Immature natural killer cell (primary cell): ENCODE measurements around the gene SPSB3. TPM values are rescaled to one million over a fixed set of nuclear protein-coding genes. Genes with fewer than 3 reads are reported as not detected.

Experiments used
- DNase-seq, 3 donors: peaks; one replicate each; pipeline ENCODE4 v3.0.0; 2022; ENCODE audit warnings: mixed read lengths in 1 of 3
- H3K27ac Mint-ChIP-seq, 6 donors: one replicate each; pipeline ENCODE4 v1.8.0; 2020; ENCODE audit warnings: mixed read lengths in 6 of 6, mild to moderate bottlenecking in 5 of 6, inconsistent platforms in 4 of 6, moderate library complexity in 3 of 6
- H3K27me3 Mint-ChIP-seq, 3 donors: one replicate each; pipeline ENCODE4 v1.8.0; 2020 to 2021; ENCODE audit warnings: low read depth in 3 of 3, mild to moderate bottlenecking in 3 of 3, mixed read lengths in 3 of 3, moderate library complexity in 3 of 3, inconsistent platforms in 1 of 3
- H3K36me3 Mint-ChIP-seq, 3 donors: one replicate each; pipeline ENCODE4 v1.8.0; 2020; ENCODE audit warnings: mixed read lengths in 3 of 3, inconsistent platforms in 2 of 3, mild to moderate bottlenecking in 2 of 3
- H3K4me1 Mint-ChIP-seq, 2 donors: one replicate each; pipeline ENCODE4 v1.8.0; 2020; ENCODE audit warnings: inconsistent platforms in 2 of 2, mild to moderate bottlenecking in 2 of 2, mixed read lengths in 2 of 2, moderate library complexity in 1 of 2
- H3K4me3 Mint-ChIP-seq, 5 donors: one replicate each; pipeline ENCODE4 v1.8.0; 2020; ENCODE audit warnings: mild to moderate bottlenecking in 5 of 5, mixed read lengths in 5 of 5, inconsistent platforms in 3 of 5, moderate library complexity in 3 of 5
- H3K9me3 Mint-ChIP-seq, 6 donors: one replicate each; pipeline ENCODE4 v1.8.0; 2020; ENCODE audit warnings: mild to moderate bottlenecking in 6 of 6, mixed read lengths in 6 of 6, inconsistent platforms in 4 of 6, moderate library complexity in 3 of 6
- polyA plus RNA-seq, 3 donors: library from polyadenylated mRNA; unstranded; fragments of 300-500 nt; fragmentation: Illumina TruSeq; gene quantifications; one replicate each; pipeline ENCODE4 v1.2.3, GENCODE V29; 2021

SPSB3 gene
- polyA plus RNA-seq, 3 donors from 2014 or later: 68.3 to 80.4 (median 77.6) TPM

- Mint-ChIP-seq H3K4me3 (no peak overlapping the region), H3K27ac (no peak overlapping the region), H3K9me3 (no peaks in the 10 kb centered on the region)
Measured at GRCh38 chr16:1766231-1766630, 16.1 kb downstream of the SPSB3 start.

DNA sequence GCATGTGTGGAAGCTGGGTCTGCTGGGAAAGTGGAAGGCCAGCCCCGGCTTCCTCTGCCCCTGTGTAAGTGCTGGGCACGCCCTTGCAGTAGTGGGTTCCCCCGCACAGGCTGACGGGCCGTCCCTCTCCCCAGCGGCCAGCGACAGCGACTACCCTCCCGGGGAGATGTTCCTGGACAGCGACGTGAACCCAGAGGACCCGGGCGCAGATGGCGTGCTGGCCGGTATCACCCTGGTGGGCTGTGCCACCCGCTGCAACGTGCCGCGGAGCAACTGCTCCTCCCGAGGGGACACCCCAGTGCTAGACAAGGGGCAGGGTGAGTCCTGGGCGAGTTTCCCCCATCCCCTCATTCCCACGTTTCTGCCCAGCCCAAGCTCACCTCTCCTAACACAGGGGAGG, 16.5 kb downstream of the SPSB3 start:
- Mint-ChIP-seq H3K4me3 (no peak overlapping the region), H3K27ac (no peak overlapping the region), H3K27me3 (peaks cover 0 to 5% (median 2%) of the 10 kb centered on the region in 3 donors), H3K36me3 (peaks cover 0 to 6% (median 0%) of the 10 kb centered on the region in 3 donors), H3K9me3 (no peaks in the 10 kb centered on the region), H3K4me1 (peaks cover 6 to 8% of the 10 kb centered on the region in 2 donors)
- DNase-seq: no peak

More at GRCh38 chr16:1766231-1766630, 16.1 kb downstream of the SPSB3 start:
- DNase-seq: no peak
- Mint-ChIP-seq H3K27me3 (peaks cover 0 to 5% (median 2%) of the 10 kb centered on the region in 3 donors), H3K4me1 (peaks cover 6 to 8% of the 10 kb centered on the region in 2 donors), H3K36me3 (peaks cover 0 to 4% (median 0%) of the 10 kb centered on the region in 3 donors)

- H3K9me3 Mint-ChIP-seq: no peaks in the 10 kb centered on the region
- H3K36me3 Mint-ChIP-seq: peaks cover 0 to 6% (median 0%) of the 10 kb centered on the region in 3 donors
- no peak for DNase-seq
- peaks cover 0 to 2% of the 10 kb centered on the region in 2 donors for H3K4me1 Mint-ChIP-seq
- no peak overlapping the region for H3K4me3 Mint-ChIP-seq
- H3K27me3 Mint-ChIP-seq: peaks cover 0 to 4% (median 0%) of the 10 kb centered on the region in 3 donors
- peak overlapping the region in 1 of 6 donors; percentile 29 for H3K27ac Mint-ChIP-seq
Measured at GRCh38 chr16:1764971-1765370, 17.4 kb downstream of the SPSB3 start.

- Mint-ChIP-seq H3K27ac (no peak overlapping the region), H3K27me3 (peaks cover 0 to 2% (median 1%) of the 10 kb centered on the region in 3 donors), H3K9me3 (no peaks in the 10 kb centered on the region), H3K4me3 (no peak overlapping the region), H3K4me1 (peaks cover 0 to 2% of the 10 kb centered on the region in 2 donors), H3K36me3 (peaks cover 0 to 6% (median 0%) of the 10 kb centered on the region in 3 donors)
- DNase-seq: no peak
Measured at GRCh38 chr16:1763521-1764511, 18.6 kb downstream of the SPSB3 start.

- Mint-ChIP-seq H3K9me3 (no peaks in the 10 kb centered on the region), H3K4me1 (peaks cover 0 to 2% of the 10 kb centered on the region in 2 donors)
Measured at GRCh38 chr16:1762879-1763520, 19.4 kb downstream of the SPSB3 start.

DNA sequence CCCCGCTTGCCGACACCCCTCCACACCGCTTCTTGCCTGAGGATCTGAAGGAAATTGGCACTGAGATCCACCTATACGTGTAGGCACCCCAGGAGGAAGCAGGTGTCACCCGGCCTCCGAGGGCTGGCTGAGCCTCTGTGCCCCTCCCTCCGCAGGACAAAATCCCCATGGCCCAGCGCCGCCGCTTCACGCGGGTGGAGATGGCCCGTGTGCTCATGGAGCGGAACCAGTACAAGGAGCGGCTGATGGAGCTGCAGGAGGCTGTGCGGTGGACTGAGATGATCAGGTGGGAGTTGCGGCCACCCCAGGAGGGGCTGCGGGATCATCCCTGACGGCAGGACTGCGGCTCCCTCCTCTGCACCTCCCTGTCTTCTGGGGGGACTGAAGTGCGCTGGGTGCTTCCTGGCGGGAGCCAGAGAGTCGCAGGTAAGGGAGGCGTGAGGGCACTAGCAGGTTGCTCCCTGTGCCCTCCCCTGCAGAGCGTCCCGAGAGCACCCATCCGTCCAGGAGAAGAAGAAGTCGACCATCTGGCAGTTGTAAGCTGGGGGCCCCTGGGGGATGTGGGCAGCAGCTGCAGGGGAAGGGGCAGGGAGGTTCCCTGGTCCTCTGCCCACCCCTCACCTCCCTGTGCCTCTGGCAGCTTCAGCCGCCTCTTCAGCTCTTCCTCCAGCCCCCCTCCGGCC, 20.0 kb downstream of the SPSB3 start:
- Mint-ChIP-seq H3K36me3 (peaks cover 0 to 6% (median 0%) of the 10 kb centered on the region in 3 donors), H3K4me1 (peaks cover 0 to 6% of the 10 kb centered on the region in 2 donors), H3K27ac (no peak overlapping the region), H3K9me3 (no peaks in the 10 kb centered on the region), H3K27me3 (peaks cover 0 to 2% (median 1%) of the 10 kb centered on the region in 3 donors), H3K4me3 (no peak overlapping the region)
- no peak for DNase-seq

More at GRCh38 chr16:1762879-1763520, 19.4 kb downstream of the SPSB3 start:
- DNase-seq: no peak
- H3K36me3 Mint-ChIP-seq: peaks cover 0 to 6% (median 0%) of the 10 kb centered on the region in 3 donors
- no peak overlapping the region for H3K4me3 Mint-ChIP-seq
- H3K27ac Mint-ChIP-seq: no peak overlapping the region
- H3K27me3 Mint-ChIP-seq: peaks cover 0 to 2% (median 1%) of the 10 kb centered on the region in 3 donors

GRCh38 chr16:1761751-1762150, 20.6 kb downstream of the SPSB3 start:
- Mint-ChIP-seq H3K4me3 (no peak overlapping the region), H3K4me1 (peaks cover 3 to 9% of the 10 kb centered on the region in 2 donors), H3K36me3 (peaks cover 0 to 6% (median 0%) of the 10 kb centered on the region in 3 donors), H3K9me3 (no peaks in the 10 kb centered on the region), H3K27me3 (peaks cover 0 to 2% (median 1%) of the 10 kb centered on the region in 3 donors), H3K27ac (no peak overlapping the region)
- DNase-seq: no peak

DNA sequence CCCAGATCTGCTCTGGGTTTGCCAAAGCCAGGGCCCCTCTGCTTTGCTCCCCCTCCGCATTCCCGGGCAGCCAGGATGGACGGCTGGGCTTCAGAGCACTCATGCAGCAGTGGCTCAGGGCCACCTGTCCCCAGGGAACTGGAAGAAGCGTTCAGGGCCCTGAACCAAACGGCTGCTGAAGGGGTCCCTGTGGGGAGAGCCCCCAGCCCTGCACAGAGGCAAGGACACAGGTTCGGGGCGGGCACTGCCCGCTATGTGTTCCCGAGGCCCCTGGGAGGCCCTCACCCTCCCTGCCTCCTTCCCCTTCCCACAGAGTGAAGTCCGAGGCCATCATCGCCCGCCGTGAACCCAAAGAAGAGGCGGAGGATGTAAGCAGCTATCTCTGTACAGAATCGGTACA, 21.5 kb downstream of the SPSB3 start:
- peaks cover 6 to 11% of the 10 kb centered on the region in 2 donors for H3K4me1 Mint-ChIP-seq

DNA sequence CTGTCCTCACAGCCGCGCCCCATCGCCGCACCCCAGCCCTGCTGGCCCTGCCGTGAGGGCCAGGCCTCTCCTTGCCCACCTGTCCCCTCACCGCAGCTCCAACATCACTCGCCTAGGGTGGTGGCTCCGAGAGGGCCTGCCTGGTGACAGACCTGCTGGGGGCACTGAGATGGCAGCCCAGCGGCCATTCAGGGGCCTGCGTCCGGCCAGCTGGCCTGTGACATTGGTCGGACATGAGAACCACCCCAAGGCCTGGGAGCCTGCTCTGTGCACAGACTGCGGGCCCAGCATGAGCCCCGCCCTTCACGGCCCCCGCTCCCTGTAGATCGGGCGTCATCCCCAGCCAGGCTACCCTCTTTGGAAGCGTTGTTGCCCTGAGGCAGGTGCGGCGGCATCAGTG, 22.9 kb downstream of the SPSB3 start:
- Mint-ChIP-seq H3K4me3 (no peak overlapping the region), H3K9me3 (no peaks in the 10 kb centered on the region), H3K4me1 (peaks cover 6 to 9% of the 10 kb centered on the region in 2 donors), H3K36me3 (peaks cover 0 to 15% (median 0%) of the 10 kb centered on the region in 3 donors), H3K27ac (no peak overlapping the region), H3K27me3 (peaks cover 0 to 2% (median 1%) of the 10 kb centered on the region in 3 donors)
- DNase-seq: no peak

More for the DNA sequence above, 21.5 kb downstream of the SPSB3 start:
- Mint-ChIP-seq H3K9me3 (no peaks in the 10 kb centered on the region), H3K27ac (no peak overlapping the region), H3K36me3 (peaks cover 0 to 6% (median 0%) of the 10 kb centered on the region in 3 donors), H3K4me3 (no peak overlapping the region), H3K27me3 (peaks cover 0 to 2% (median 1%) of the 10 kb centered on the region in 3 donors)
- DNase-seq: no peak

GRCh38 chr16:1758923-1759322, 23.4 kb downstream of the SPSB3 start:
- Mint-ChIP-seq H3K4me3 (no peak overlapping the region), H3K9me3 (no peaks in the 10 kb centered on the region), H3K36me3 (peaks cover 0 to 15% (median 0%) of the 10 kb centered on the region in 3 donors), H3K4me1 (peaks cover 6 to 9% of the 10 kb centered on the region in 2 donors), H3K27me3 (peaks cover 0 to 2% (median 1%) of the 10 kb centered on the region in 3 donors), H3K27ac (no peak overlapping the region)
- DNase-seq: no peak

GRCh38 chr16:1757714-1758461, 24.5 kb downstream of the SPSB3 start:
- peaks cover 0 to 16% (median 0%) of the 10 kb centered on the region in 3 donors for H3K36me3 Mint-ChIP-seq
- H3K4me3 Mint-ChIP-seq: no peak overlapping the region
- H3K27me3 Mint-ChIP-seq: peaks cover 0 to 2% (median 0%) of the 10 kb centered on the region in 3 donors
- no peak overlapping the region for H3K27ac Mint-ChIP-seq
- H3K9me3 Mint-ChIP-seq: no peaks in the 10 kb centered on the region
- no peak for DNase-seq
- peaks cover 6 to 9% of the 10 kb centered on the region in 2 donors for H3K4me1 Mint-ChIP-seq

- DNase-seq: no peak
- H3K36me3 Mint-ChIP-seq: peaks cover 0 to 12% (median 0%) of the 10 kb centered on the region in 3 donors
- H3K4me1 Mint-ChIP-seq: peaks cover 6 to 9% of the 10 kb centered on the region in 2 donors
- no peak overlapping the region for H3K27ac Mint-ChIP-seq
- H3K27me3 Mint-ChIP-seq: peaks cover 0 to 2% (median 2%) of the 10 kb centered on the region in 3 donors
- no peaks in the 10 kb centered on the region for H3K9me3 Mint-ChIP-seq
- no peak overlapping the region for H3K4me3 Mint-ChIP-seq
Measured at GRCh38 chr16:1754204-1754603, 28.2 kb downstream of the SPSB3 start.
